GM13976 (cell line): ENCODE data around the gene IGF1R.

Experiments
- DNase-seq: peaks from one replicate; pipeline ENCODE4 v3.0.0; 2012; ENCODE audit warnings: low spot score
- CTCF ChIP-seq: IDR thresholded peaks from 2 replicates; pipeline ENCODE4 v1.5.1; 2012; ENCODE audit warnings: borderline replicate concordance, mild to moderate bottlenecking; ENCODE audit not compliant: insufficient read depth; ENCODE audit errors: extremely low read depth, missing control alignments, control extremely low read depth
- in situ Hi-C: fragments of 300-500 bp; cut with MboI; formaldehyde crosslinking; loops from one replicate; pipeline ENCODE4 v1.12.0; 2022; ENCODE audit warnings: low sequenced_read_pairs, mixed read lengths, inconsistent platforms; ENCODE audit not compliant: unreplicated experiment

The IGF1R gene

GRCh38 chr15:98648654-98649471, 524 bp downstream of the IGF1R start:
- peak; percentile 62 for DNase-seq

GRCh38 chr15:98649472-98650416, 1.4 kb downstream of the IGF1R start:
- no peak for DNase-seq
- no peak for TF ChIP-seq CTCF
- in situ Hi-C loops: no loop called here

More at GRCh38 chr15:98648654-98649471, 524 bp downstream of the IGF1R start:
- TF ChIP-seq CTCF: no peak
- in situ Hi-C loops: no loop called here

GRCh38 chr15:98650417-98651035, 2.2 kb downstream of the IGF1R start:
- TF ChIP-seq CTCF: no peak
- DNase-seq: no peak
- in situ Hi-C loops: no loop called here

GRCh38 chr15:98651036-98651481, 2.7 kb downstream of the IGF1R start:
- in situ Hi-C loops: no loop called here
- no peak for DNase-seq
- no peak for TF ChIP-seq CTCF

- TF ChIP-seq CTCF: no peak
- no peak for DNase-seq
- in situ Hi-C loops: no loop called here
Observed at GRCh38 chr15:98651581-98652220, 3.4 kb downstream of the IGF1R start.

- in situ Hi-C loops: no loop called here
- no peak for DNase-seq
- no peak for TF ChIP-seq CTCF
Observed at GRCh38 chr15:98653686-98654085, 5.3 kb downstream of the IGF1R start.
